ENCODE results near the gene MUC2. TPM values are rescaled to one million over a fixed set of nuclear protein-coding genes. Genes with fewer than 3 reads are reported as not detected.

Gene MUC2
- total and polyA plus RNA-seq, 9 of the 15 experiments (the other 6 are each of a cell fraction or from before 2014, with no cell fraction given): under 0.01 to 0.18 TPM; not detected in 7

- no TSS peak for BruUV-seq (replicated peaks)
- Histone ChIP-seq H3K9me3 (replicated peaks; ENCODE audit: control insufficient read depth, insufficient read depth, low read depth, low read length) (no peaks in the 10 kb centered on the region; the same call in 1 of the 2 replicates), H3K4me2 (ENCODE audit: insufficient read depth, low read length) (no peak overlapping the region), H4K20me1 (replicated peaks; ENCODE audit: control insufficient read depth, insufficient read depth, low read length) (no peaks in the 10 kb centered on the region), H3K27ac (ENCODE audit: extremely low read depth, low read depth, low read length) (no peak overlapping the region), H3K4me1 (replicated peaks in 1 of 2; ENCODE audit: control insufficient read depth in 2 of 2, insufficient read depth in 2 of 2, low read length in 2 of 2) (peaks cover 0 to 6% of the 10 kb centered on the region in 2 experiments; a peak in 1 of 5 replicates), H3K27me3 (ENCODE audit: control insufficient read depth in 2 of 2, insufficient read depth in 2 of 2, low read length in 2 of 2) (peaks cover 0 to 23% of the 10 kb centered on the region in 2 experiments; a peak in 2 of 5 replicates), H2AFZ (ENCODE audit: low read depth, low read length) (no peak overlapping the region), H3K9me1 (ENCODE audit: control insufficient read depth, insufficient read depth, low read length) (no peaks in the 10 kb centered on the region), H3K36me3 (ENCODE audit: control insufficient read depth, insufficient read depth, low read length) (no peaks in the 10 kb centered on the region), H3K9ac (ENCODE audit: insufficient read depth in 1 of 2, low read depth in 2 of 2, low read length in 2 of 2) (no peak overlapping the region), H3K79me2 (ENCODE audit: control insufficient read depth, insufficient read depth, low read length) (no peaks in the 10 kb centered on the region), H3K4me3 (no peak overlapping the region)
- WGBS (ENCODE audit: insufficient coverage, low coverage, missing lambda C conversion rate): under 1% methylated on average over 24 of the region's 28 CpGs
- ATAC-seq: no peak
- ChIA-PET POLR2A (interaction anchor here (1.0 kb wide), 2 partner anchors 9 to 11 kb away, joined by 4 to 6 read pairs; no protein-coding TSS in a partner anchor), CTCF (ENCODE audit: low intra/inter-chr PET ratio) (interaction anchor here (0.6 kb wide), 1 partner anchor 528 kb away, joined by 3 read pairs; no protein-coding TSS in a partner anchor)
- no peak for FAIRE-seq
- in situ Hi-C loops (cut with MboI): no loop called here
- intact Hi-C loops (cut with micrococcal nuclease): no loop called here
- no peak for DNase-seq (ENCODE audit: extremely low read depth in 1 of 4, low spot score in 3 of 4)
- TF ChIP-seq ZNF175 (CRISPR knock-in tag; IDR thresholded peaks at IDR 0.05; ENCODE audit: low read depth) (no peak), CHD4 (IDR thresholded peaks at IDR 0.05; ENCODE audit: insufficient read depth, insufficient replicate concordance, low read depth, low read length, poor library complexity, severe bottlenecking) (no peak), MCM2 (IDR thresholded peaks at IDR 0.05; ENCODE audit: low read depth) (no peak), SNIP1 (IDR thresholded peaks at IDR 0.05; ENCODE audit: low read depth) (no peak), FIP1L1 (IDR thresholded peaks at IDR 0.05; ENCODE audit: low read depth, low read length, poor library complexity, severe bottlenecking) (no peak), ZBTB40 (IDR thresholded peaks at IDR 0.05) (no peak), ZBTB40 (CRISPR knock-in tag; IDR thresholded peaks at IDR 0.05) (no peak), ZBTB33 (CRISPR knock-in tag; IDR thresholded peaks at IDR 0.05) (no peak), ZNF699 (CRISPR knock-in tag; IDR thresholded peaks at IDR 0.05; ENCODE audit: insufficient replicate concordance) (no peak)
Observed at GRCh38 chr11:1121813-1122663, 47.4 kb downstream of the MUC2 start.
